Hematopoietic multipotent progenitor cell treated with erythropoietin and hydrocortisone succinate and interleukin-3 and kit ligand, for 15 days (in vitro differentiated cells): ENCODE results near the gene TRIM69.

Experiments used
- DNase-seq: peaks from one replicate; pipeline ENCODE4 v3.0.0-alpha.2; 2015; ENCODE audit warnings: low spot score

Gene TRIM69

DNA sequence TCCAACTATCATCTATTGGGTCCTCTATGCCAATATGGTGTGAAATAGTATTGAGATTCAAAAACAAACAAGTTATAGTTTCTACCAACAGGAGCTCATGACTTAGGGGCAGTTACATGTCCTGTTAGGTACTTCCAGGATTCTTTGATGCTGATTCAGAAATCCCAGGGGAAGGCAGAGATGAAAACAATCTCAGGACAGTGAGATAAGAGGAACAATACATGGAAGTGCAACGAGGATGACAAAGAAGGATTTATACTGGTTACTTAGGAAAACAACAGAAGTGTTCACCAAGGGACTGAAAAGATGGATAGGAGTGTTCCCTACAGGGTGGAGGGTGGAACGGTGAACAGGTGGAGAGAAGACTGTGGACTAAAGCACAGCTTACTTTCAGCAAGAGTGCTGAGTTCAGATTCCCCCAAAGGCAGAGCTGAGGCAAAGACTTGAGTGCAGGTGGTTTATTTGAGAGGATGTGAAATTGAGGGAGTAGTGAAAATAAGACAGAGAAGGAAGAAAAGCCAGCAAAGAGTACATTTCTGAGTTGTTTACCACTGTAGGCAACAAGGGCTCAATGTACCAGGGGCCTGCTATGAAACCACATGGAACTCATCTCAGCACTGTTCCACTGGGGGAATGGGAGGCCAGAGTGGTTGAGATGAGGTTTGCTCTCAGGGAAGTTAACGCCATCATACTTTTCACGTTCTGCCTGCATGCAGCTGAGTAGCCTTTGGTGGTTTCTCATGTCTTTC lies 68.1 kb downstream of the TRIM69 start:
- no peak for DNase-seq

DNA sequence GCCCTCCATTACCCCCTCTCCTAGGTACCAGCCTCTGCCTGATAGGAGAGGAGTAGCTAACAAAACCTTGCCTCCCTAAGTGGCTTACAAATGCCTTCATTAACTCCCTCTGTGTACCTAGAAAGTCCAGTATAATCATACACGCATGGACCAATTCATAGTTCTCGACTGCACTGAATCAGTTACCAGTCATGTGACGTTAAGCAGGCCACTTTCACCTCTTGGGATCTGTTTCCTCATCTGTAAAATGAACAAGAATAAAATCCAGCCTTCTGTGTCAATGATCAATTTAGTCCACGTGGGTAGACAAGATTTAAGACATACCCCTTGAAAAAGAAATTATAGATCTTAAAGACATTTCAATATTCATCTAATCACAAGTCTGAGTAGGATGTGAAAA lies 72.2 kb downstream of the TRIM69 start:
- DNase-seq = no peak

DNA sequence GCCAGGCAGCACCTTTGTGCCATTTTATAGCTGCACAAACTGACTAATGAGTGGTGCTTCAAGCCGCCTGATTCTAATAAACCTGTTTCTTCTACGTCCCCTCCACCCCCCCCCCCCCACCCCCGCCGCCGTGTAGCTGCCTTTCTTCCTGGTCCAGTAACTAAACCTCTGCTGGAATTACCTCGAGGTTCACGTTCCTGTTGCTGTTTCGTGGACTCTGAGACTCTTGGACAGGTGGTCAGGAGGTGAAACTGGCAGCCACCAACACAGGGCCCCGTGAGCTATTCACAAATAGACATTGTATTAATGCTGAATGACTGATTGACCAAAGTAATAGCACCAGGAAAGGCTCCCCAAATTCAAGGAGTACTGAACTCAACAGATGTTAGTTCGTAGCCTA lies 73.9 kb downstream of the TRIM69 start:
- no peak for DNase-seq

DNA sequence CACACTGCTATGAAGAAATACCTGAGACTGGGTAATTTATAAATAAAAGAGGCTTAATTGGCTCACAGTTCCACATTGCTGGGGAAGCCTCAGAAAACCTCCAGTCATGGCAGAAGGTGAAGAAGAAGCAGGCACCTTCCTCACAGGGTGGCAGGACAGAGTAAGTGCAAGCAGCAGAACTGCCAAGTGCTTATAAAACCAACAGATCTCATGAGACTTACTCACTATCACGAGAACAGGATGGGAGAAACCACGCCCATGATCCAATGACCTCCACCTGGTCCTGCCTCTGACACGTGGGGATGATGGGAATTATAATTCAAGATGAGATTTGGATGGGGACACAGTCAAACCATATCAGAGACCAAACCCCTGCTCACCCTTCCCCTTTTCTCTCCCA lies 75.0 kb downstream of the TRIM69 start:
- DNase-seq = no peak

DNA sequence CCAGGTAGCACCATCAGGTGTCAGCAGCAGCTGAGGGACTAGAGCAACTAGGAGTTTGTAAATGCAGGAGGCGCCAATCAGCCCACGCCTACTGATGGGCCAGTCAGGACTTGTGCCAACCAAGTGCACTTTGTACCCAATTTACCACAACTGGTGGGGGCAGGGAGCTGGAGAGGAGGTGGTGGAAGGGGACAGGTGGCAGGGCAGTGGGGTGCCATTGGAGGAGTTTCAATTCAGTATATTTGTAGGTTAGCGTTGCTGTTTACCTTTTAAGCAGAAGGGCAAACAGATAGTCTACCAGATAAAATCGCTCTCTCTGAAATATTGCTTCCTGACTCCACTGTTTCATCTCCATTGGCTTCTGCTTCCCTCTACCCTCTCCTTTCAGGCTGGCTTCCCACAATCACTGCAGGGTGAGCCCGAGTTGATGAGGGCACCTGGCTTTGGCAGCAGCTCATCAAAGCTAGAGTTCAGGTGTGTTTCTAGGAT lies 75.7 kb downstream of the TRIM69 start:
- DNase-seq = no peak

DNA sequence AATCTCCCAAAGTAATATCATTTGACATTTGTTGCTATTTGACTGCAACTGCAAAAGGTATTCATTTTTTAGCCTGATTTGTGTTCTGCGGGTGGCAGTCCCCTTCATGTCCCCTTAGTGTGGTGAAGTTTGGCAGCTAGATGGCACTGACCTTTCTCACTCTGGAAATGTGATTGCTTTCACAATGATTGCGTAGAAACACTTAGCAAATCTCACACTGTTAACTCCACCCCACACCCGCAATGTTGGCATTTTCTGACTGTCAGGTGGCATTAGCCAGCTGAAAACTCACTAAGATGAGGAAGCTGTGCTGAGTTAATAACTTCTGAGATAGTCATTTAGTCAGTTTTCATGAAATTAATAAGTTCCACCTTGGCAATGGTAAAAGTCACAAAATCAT lies 76.9 kb downstream of the TRIM69 start:
- no peak for DNase-seq
